Measurements from ENCODE around the gene CCDC141. TPM values are rescaled to one million over a fixed set of nuclear protein-coding genes. Genes with fewer than 3 reads are reported as not detected.

The CCDC141 gene
- total RNA-seq, 2 donors from 2014 or later = 0.42 to 1.0 TPM

- H3K9ac ChIP-seq (ENCODE audit: low read depth in 2 of 2, low read length in 2 of 2) = no peak overlapping the region
Observed at GRCh38 chr2:178870703-178871102, 179.2 kb downstream of the CCDC141 start.

GRCh38 chr2:178865999-178866398 is 183.9 kb downstream of the CCDC141 start:
- Histone ChIP-seq H3K4me3 (no peak overlapping the region), H3K27ac (no peak overlapping the region), H3K9me3 (no peaks in the 10 kb centered on the region), H3K9ac (ENCODE audit: low read depth in 2 of 2, low read length in 2 of 2) (no peak overlapping the region), H3K27me3 (no peaks in the 10 kb centered on the region), H3K36me3 (no peaks in the 10 kb centered on the region), H3K4me1 (no peaks in the 10 kb centered on the region)
- DNase-seq = no peak
- no peak for TF ChIP-seq CTCF (IDR thresholded peaks at IDR 0.05)
- intact Hi-C loops (cut with DNase I) = no loop called here

More at GRCh38 chr2:178870703-178871102, 179.2 kb downstream of the CCDC141 start:
- H3K27me3 ChIP-seq = no peaks in the 10 kb centered on the region
- no peak overlapping the region for H3K4me3 ChIP-seq
- no peaks in the 10 kb centered on the region for H3K9me3 ChIP-seq
- H3K27ac ChIP-seq = no peak overlapping the region
- H3K36me3 ChIP-seq = no peaks in the 10 kb centered on the region
- intact Hi-C loops (cut with DNase I) = no loop called here
- no peak for DNase-seq
- no peaks in the 10 kb centered on the region for H3K4me1 ChIP-seq
- no peak for TF ChIP-seq CTCF (IDR thresholded peaks at IDR 0.05)

- Histone ChIP-seq H3K4me1 (no peaks in the 10 kb centered on the region), H3K36me3 (no peaks in the 10 kb centered on the region), H3K27ac (no peak overlapping the region), H3K9ac (ENCODE audit: low read depth in 2 of 2, low read length in 2 of 2) (no peak overlapping the region), H3K9me3 (no peaks in the 10 kb centered on the region), H3K4me3 (no peak overlapping the region), H3K27me3 (no peaks in the 10 kb centered on the region)
- DNase-seq = no peak
- TF ChIP-seq CTCF (IDR thresholded peaks at IDR 0.05) = no peak
- intact Hi-C loops (cut with DNase I) = no loop called here
Observed at GRCh38 chr2:178865146-178865936, 184.6 kb downstream of the CCDC141 start.

GRCh38 chr2:178863856-178864620 is 185.9 kb downstream of the CCDC141 start:
- DNase-seq = peak; percentile 19
- Histone ChIP-seq H3K9ac (ENCODE audit: low read depth in 2 of 2, low read length in 2 of 2) (no peak overlapping the region), H3K36me3 (no peaks in the 10 kb centered on the region), H3K27ac (no peak overlapping the region), H3K9me3 (no peaks in the 10 kb centered on the region), H3K4me3 (no peak overlapping the region), H3K27me3 (no peaks in the 10 kb centered on the region), H3K4me1 (no peaks in the 10 kb centered on the region)
- no peak for TF ChIP-seq CTCF (IDR thresholded peaks at IDR 0.05)
- intact Hi-C loops (cut with DNase I) = no loop called here

- Histone ChIP-seq H3K9ac (ENCODE audit: low read depth in 2 of 2, low read length in 2 of 2) (no peak overlapping the region), H3K4me1 (no peaks in the 10 kb centered on the region), H3K36me3 (no peaks in the 10 kb centered on the region), H3K27me3 (no peaks in the 10 kb centered on the region), H3K9me3 (no peaks in the 10 kb centered on the region), H3K27ac (no peak overlapping the region), H3K4me3 (no peak overlapping the region)
- DNase-seq = no peak
- intact Hi-C loops (cut with DNase I) = no loop called here
- no peak for TF ChIP-seq CTCF (IDR thresholded peaks at IDR 0.05)
Observed at GRCh38 chr2:178863130-178863855, 186.6 kb downstream of the CCDC141 start.
